Endothelial cell (in vitro differentiated cells): ENCODE measurements around the gene ZNF512B. TPM values are rescaled to one million over a fixed set of nuclear protein-coding genes. Genes with fewer than 3 reads are reported as not detected.
A peak's percentile ranks its signal among the peaks of the same experiment; 100 is the strongest.

Source experiments
- DNase-seq: peaks from one replicate; pipeline ENCODE4 v3.0.0; 2021; ENCODE audit warnings: low spot score
- H3K27ac Mint-ChIP-seq: one replicate; pipeline ENCODE4 v1.8.0; 2021; ENCODE audit warnings: mixed read lengths, inconsistent platforms; ENCODE audit not compliant: unreplicated experiment
- H3K27me3 Mint-ChIP-seq: one replicate; pipeline ENCODE4 v1.8.0; 2021; ENCODE audit warnings: mild to moderate bottlenecking, moderate library complexity, mixed read lengths, inconsistent platforms; ENCODE audit not compliant: unreplicated experiment
- H3K36me3 Mint-ChIP-seq: one replicate; pipeline ENCODE4 v1.8.0; 2021; ENCODE audit warnings: mild to moderate bottlenecking, low read depth, mixed read lengths, inconsistent platforms; ENCODE audit not compliant: unreplicated experiment
- H3K4me1 Mint-ChIP-seq: one replicate; pipeline ENCODE4 v1.8.0; 2021; ENCODE audit warnings: mild to moderate bottlenecking, mixed read lengths, inconsistent platforms; ENCODE audit not compliant: unreplicated experiment
- H3K4me3 Mint-ChIP-seq: one replicate; pipeline ENCODE4 v1.8.0; 2021; ENCODE audit warnings: mild to moderate bottlenecking, mixed read lengths, inconsistent platforms; ENCODE audit not compliant: unreplicated experiment
- H3K9me3 Mint-ChIP-seq: one replicate; pipeline ENCODE4 v1.8.0; 2021; ENCODE audit warnings: mixed read lengths, inconsistent platforms; ENCODE audit not compliant: unreplicated experiment
- total RNA-seq: library from RNA; stranded (reverse); fragmentation: NEBNext Ultra II Directional; extraction: Animal tissue kit (Norgen Biotek cat#: 25700); gene quantifications from one replicate; pipeline ENCODE4 v1.2.1, GENCODE V29; 2021; ENCODE audit not compliant: unreplicated experiment
- TF ChIP-seq, protein P1 (sequence below): fragments of 200-600 bp; sonication (generic); IDR thresholded peaks from one replicate; pipeline ENCODE4 v1.5.0; 2021; ENCODE audit warnings: antibody characterized with exemption; ENCODE audit not compliant: unreplicated experiment

ZNF512B gene
- total RNA-seq, 1 donor from 2014 or later, result 40.8 TPM

DNA sequence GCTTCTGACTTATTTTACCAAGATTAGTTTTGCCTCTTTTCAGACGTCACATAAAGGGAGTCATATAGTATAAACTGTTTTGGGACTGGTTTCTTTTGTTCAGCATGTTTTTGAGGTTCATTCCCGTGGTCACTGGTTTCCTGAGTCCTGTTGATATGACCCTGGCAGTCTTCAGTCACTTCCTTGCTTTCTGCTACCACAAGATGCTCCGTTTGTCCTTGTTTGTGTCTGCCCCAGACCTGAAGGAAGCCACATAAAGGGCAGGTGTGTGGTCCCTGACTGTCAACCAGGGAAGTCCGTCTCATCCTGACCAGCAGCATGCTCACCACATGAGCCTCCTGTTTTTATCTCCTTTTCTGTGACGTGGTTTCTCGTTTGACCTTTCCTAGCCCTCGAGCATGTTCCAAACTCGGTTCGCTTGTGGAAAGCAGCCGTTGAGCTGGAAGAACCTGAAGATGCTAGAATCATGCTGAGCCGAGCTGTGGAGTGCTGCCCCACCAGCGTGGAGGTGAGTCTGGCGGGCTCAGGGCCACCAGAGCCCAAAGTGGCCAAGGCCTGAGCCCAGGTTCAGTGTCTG is 40.2 kb upstream of the ZNF512B start:
- TF ChIP-seq, protein P1, sequence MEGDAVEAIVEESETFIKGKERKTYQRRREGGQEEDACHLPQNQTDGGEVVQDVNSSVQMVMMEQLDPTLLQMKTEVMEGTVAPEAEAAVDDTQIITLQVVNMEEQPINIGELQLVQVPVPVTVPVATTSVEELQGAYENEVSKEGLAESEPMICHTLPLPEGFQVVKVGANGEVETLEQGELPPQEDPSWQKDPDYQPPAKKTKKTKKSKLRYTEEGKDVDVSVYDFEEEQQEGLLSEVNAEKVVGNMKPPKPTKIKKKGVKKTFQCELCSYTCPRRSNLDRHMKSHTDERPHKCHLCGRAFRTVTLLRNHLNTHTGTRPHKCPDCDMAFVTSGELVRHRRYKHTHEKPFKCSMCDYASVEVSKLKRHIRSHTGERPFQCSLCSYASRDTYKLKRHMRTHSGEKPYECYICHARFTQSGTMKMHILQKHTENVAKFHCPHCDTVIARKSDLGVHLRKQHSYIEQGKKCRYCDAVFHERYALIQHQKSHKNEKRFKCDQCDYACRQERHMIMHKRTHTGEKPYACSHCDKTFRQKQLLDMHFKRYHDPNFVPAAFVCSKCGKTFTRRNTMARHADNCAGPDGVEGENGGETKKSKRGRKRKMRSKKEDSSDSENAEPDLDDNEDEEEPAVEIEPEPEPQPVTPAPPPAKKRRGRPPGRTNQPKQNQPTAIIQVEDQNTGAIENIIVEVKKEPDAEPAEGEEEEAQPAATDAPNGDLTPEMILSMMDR, result no peak
- H3K9me3 Mint-ChIP-seq, result peaks cover 15% of the 10 kb centered on the region
- peaks cover 22% of the 10 kb centered on the region for H3K4me1 Mint-ChIP-seq
- DNase-seq, result no peak
- peak overlapping the region; percentile 89 for H3K27ac Mint-ChIP-seq
- peaks cover 12% of the 10 kb centered on the region for H3K27me3 Mint-ChIP-seq
- H3K4me3 Mint-ChIP-seq, result peak overlapping the region; percentile 88
- H3K36me3 Mint-ChIP-seq, result peaks cover 49% of the 10 kb centered on the region

DNA sequence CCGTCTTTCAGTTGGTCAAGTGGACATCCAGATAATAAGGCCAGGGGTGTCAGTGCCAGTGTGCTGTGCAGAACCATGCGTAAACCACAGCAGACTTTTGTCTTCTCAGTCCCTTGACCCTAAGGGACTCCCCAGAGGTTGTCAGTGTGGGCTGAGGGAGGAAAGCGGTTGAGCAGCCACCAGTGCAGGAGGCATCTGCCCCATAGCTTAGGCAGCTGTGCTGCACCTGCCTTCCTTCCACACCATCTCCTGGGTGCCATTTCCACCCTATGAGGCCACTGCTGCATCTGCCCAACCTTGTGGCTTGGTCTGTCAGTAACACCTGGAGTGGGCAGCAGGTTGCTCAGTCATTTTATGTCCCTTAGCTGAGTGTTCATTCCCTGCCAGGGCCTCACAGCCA is 37.2 kb upstream of the ZNF512B start:
- peaks cover 9% of the 10 kb centered on the region for H3K27me3 Mint-ChIP-seq
- peaks cover 15% of the 10 kb centered on the region for H3K9me3 Mint-ChIP-seq
- peak overlapping the region; percentile 56 for H3K4me3 Mint-ChIP-seq
- peaks cover 44% of the 10 kb centered on the region for H3K36me3 Mint-ChIP-seq
- peaks cover 22% of the 10 kb centered on the region for H3K4me1 Mint-ChIP-seq
- H3K27ac Mint-ChIP-seq, result no peak overlapping the region
- DNase-seq, result no peak
- TF ChIP-seq, protein P1, result no peak

DNA sequence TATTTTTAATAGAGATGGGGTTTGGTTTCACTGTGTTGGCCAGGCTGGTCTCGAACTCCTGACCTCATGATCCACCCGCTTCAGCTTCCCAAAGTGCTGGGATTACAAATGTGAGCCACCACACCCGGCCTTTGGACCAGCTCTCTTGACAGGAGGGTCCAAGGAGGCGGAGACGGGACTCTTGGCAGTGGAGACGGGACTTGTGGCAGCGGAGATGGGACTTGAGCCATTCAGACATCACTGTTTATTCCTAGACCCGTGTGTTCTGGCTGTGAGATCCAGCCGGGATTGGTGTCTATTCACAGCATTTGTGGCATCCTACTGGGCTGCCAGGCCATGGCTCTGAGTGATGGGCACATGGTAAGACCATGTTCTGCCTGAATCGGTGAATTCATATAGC is 36.8 kb upstream of the ZNF512B start:
- Mint-ChIP-seq H3K27ac (no peak overlapping the region), H3K36me3 (peaks cover 47% of the 10 kb centered on the region), H3K9me3 (peaks cover 15% of the 10 kb centered on the region), H3K4me3 (peak overlapping the region; percentile 56), H3K27me3 (peaks cover 9% of the 10 kb centered on the region), H3K4me1 (peaks cover 22% of the 10 kb centered on the region)
- DNase-seq, result no peak
- TF ChIP-seq, protein P1, result no peak

DNA sequence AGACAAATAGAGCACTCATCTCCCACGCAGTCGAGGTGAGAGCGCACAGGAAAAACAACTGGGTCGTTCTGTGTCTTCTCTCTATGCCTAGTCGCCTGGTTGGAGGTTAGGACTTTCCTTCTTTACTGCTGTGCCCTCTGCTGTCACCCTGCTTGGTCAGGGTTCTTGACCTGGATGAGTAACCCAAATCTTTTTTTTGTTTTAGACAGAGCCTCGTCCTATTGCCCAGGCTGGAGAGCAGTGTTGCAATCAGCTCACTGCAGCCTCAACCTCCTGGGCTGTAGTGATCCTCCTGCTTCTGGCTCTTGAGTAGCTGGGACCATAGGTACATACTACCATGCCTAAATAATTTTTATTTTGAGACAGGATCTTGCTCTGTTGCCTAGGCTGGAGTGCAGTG is 35.7 kb upstream of the ZNF512B start:
- Mint-ChIP-seq H3K4me1 (peaks cover 22% of the 10 kb centered on the region), H3K27me3 (peaks cover 9% of the 10 kb centered on the region), H3K36me3 (peaks cover 41% of the 10 kb centered on the region), H3K9me3 (peaks cover 15% of the 10 kb centered on the region), H3K27ac (no peak overlapping the region), H3K4me3 (no peak overlapping the region)
- no peak for DNase-seq
- TF ChIP-seq, protein P1, result no peak

DNA sequence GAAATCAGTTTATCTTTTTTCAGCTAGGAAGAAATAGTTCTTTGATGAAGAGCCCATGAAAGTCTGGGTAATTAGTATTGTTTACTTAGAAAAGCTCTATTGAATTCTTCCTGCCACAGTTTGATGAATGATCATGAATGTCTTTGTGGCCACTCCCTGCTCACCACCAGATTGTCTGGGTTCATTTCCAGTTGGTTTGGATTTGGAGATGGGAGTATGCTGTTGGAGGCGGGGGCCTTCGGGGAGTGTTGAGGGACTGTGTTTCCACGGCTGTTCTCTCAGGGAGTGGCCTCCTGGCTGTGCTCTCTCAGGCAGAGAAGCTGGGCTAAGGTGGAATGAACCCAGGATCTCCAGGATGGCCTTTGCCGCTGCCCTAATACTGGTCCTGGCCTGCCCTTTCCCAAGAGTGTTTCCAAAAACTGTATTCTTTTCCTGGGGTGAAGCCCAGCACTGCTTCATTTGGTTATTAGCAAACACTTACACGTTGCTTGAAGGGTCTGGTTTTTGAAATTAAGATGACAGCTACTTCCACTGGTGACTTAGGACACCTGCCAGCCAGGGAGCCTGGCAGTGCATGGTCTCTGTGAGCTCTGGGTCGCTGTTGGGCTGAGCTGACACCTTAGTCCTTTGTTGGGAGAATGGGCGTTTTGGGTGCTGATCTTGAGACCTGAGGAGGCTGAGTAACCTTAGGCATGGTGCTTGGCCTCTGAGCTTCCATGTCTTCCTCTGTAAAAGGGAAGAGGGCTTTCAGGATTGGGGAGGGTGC is 34.4 kb upstream of the ZNF512B start:
- H3K9me3 Mint-ChIP-seq, result peaks cover 6% of the 10 kb centered on the region
- H3K27ac Mint-ChIP-seq, result no peak overlapping the region

More for the DNA sequence above, 34.4 kb upstream of the ZNF512B start:
- no peak for DNase-seq
- Mint-ChIP-seq H3K4me1 (peaks cover 22% of the 10 kb centered on the region), H3K4me3 (no peak overlapping the region), H3K36me3 (peaks cover 37% of the 10 kb centered on the region), H3K27me3 (peaks cover 8% of the 10 kb centered on the region)
- TF ChIP-seq, protein P1, result no peak
